GM18508 (cell line): Measurements from ENCODE around the gene APC2.
"Not testable (repeated sequence)": the region's sequence is repeated elsewhere in the genome, so short reads cannot be mapped to it uniquely, and the experiment has no call there.

Experiments
- ATAC-seq: cut with Tn5 transposase; IDR thresholded peaks from one replicate; pipeline ENCODE4 v1.9.1; 2021; ENCODE audit warnings: moderate number of reproducible peaks; ENCODE audit not compliant: insufficient read depth, unreplicated experiment

Gene APC2

GRCh38 chr19:1412323-1412923, 37.5 kb upstream of the APC2 start:
- ATAC-seq = no peak

- no peak for ATAC-seq
Observed at GRCh38 chr19:1412995-1413800, 36.7 kb upstream of the APC2 start.

- no peak for ATAC-seq
Observed at GRCh38 chr19:1416014-1416841, 33.7 kb upstream of the APC2 start.

GRCh38 chr19:1417145-1417544, 32.8 kb upstream of the APC2 start:
- ATAC-seq = no peak

- no peak for ATAC-seq
Observed at GRCh38 chr19:1417681-1418495, 32.0 kb upstream of the APC2 start.

- no peak for ATAC-seq
Observed at GRCh38 chr19:1418496-1418775, 31.5 kb upstream of the APC2 start.

- no peak for ATAC-seq
Observed at GRCh38 chr19:1418951-1419738, 30.8 kb upstream of the APC2 start.

- not testable (repeated sequence) for ATAC-seq
Observed at GRCh38 chr19:1420085-1420484, 29.8 kb upstream of the APC2 start.

GRCh38 chr19:1420590-1420989, 29.3 kb upstream of the APC2 start:
- no peak for ATAC-seq

GRCh38 chr19:1421218-1421957, 28.5 kb upstream of the APC2 start:
- no peak for ATAC-seq

- no peak for ATAC-seq
Observed at GRCh38 chr19:1421958-1422305, 28.0 kb upstream of the APC2 start.

GRCh38 chr19:1422360-1422759, 27.6 kb upstream of the APC2 start:
- ATAC-seq = no peak

GRCh38 chr19:1422943-1423342, 27.0 kb upstream of the APC2 start:
- no peak for ATAC-seq

- ATAC-seq = no peak
Observed at GRCh38 chr19:1423436-1424191, 26.3 kb upstream of the APC2 start.

GRCh38 chr19:1424192-1424955, 25.5 kb upstream of the APC2 start:
- ATAC-seq = no peak

- ATAC-seq = no peak
Observed at GRCh38 chr19:1425102-1425837, 24.7 kb upstream of the APC2 start.

GRCh38 chr19:1425902-1426301, 24.0 kb upstream of the APC2 start:
- ATAC-seq = no peak
